Measurements from ENCODE around the gene CSTPP1. TPM values are rescaled to one million over a fixed set of nuclear protein-coding genes. Genes with fewer than 3 reads are reported as not detected.

Gene CSTPP1
- polyA plus RNA-seq, 1 donor from 2014 or later = 46.4 TPM

DNA sequence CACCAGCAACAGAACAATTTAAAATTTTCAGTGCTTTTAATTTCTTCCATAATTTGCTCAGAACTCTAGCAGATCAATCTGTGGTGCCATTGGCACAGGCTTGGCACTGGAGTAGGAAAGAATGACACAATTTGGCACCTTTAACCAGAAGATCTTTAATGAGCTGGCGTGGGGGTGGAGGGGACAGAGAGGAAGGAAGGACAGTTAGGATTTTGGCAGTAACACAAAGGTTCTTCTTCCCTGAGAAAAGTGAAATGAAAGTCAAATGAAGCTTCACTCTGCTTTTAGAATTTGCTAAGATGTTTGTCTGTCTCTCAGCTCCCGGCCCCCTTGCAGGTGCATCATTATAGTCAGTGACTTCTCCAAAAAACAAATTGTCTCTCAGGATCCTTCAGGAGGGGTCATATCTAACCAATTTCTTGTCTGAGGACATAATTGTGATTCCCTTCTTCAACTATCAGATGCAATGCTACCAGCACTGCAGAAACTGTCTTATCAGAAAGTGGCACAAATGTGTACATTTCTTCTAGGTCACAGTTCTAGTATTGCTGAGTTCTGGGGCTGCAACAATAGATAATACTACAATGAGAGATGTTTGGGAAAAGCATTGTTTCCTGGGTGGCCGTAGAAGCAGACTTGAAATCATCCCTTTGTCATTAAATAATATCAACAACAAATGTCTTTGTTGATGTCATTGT is 66.8 kb downstream of the CSTPP1 start:
- Histone ChIP-seq H3K4me3 (ENCODE audit: low read length) (no peak overlapping the region), H3F3A (ENCODE audit: insufficient read depth, low read length, poor library complexity, severe bottlenecking) (no peaks in the 10 kb centered on the region), H3K79me2 (replicated peaks; ENCODE audit: insufficient read depth, low read length) (no peaks in the 10 kb centered on the region), H3K4me2 (ENCODE audit: low read length) (no peak overlapping the region), H3K9ac (ENCODE audit: low read length) (no peak overlapping the region), H3K9me3 (ENCODE audit: low read length) (no peaks in the 10 kb centered on the region), H3K9me2 (ENCODE audit: insufficient read depth, low read length) (no peaks in the 10 kb centered on the region), H3K36me3 (ENCODE audit: insufficient read depth, low read length) (no peaks in the 10 kb centered on the region), H4K20me1 (ENCODE audit: insufficient read depth) (no peaks in the 10 kb centered on the region), H3K27ac (ENCODE audit: low read length) (no peak overlapping the region), H3K27me3 (ENCODE audit: insufficient read depth, low read depth, low read length) (no peaks in the 10 kb centered on the region), H2AFZ (ENCODE audit: low read depth, low read length) (no peak overlapping the region)
- TF ChIP-seq SMC3 (conservative IDR thresholded peaks at IDR 0.05; ENCODE audit: poor library complexity) (no peak), TAF1 (IDR thresholded peaks at IDR 0.05; ENCODE audit: low read depth) (no peak), CTCF (IDR thresholded peaks at IDR 0.05; ENCODE audit: poor library complexity, severe bottlenecking) (no peak)

GRCh38 chr11:47004595-47005033 is 68.1 kb downstream of the CSTPP1 start:
- Histone ChIP-seq H3K27me3 (ENCODE audit: insufficient read depth, low read depth, low read length) (no peaks in the 10 kb centered on the region), H3K4me2 (ENCODE audit: low read length) (no peak overlapping the region), H3K4me3 (ENCODE audit: low read length) (no peak overlapping the region), H3K36me3 (ENCODE audit: insufficient read depth, low read length) (no peaks in the 10 kb centered on the region), H3K9ac (ENCODE audit: low read length) (no peak overlapping the region), H3F3A (ENCODE audit: insufficient read depth, low read length, poor library complexity, severe bottlenecking) (no peaks in the 10 kb centered on the region), H4K20me1 (ENCODE audit: insufficient read depth) (no peaks in the 10 kb centered on the region), H3K9me3 (ENCODE audit: low read length) (no peaks in the 10 kb centered on the region), H2AFZ (ENCODE audit: low read depth, low read length) (no peak overlapping the region), H3K27ac (ENCODE audit: low read length) (no peak overlapping the region), H3K79me2 (replicated peaks; ENCODE audit: insufficient read depth, low read length) (no peaks in the 10 kb centered on the region), H3K9me2 (ENCODE audit: insufficient read depth, low read length) (no peaks in the 10 kb centered on the region)
- no peak for TF ChIP-seq EP300 (conservative IDR thresholded peaks at IDR 0.05; ENCODE audit: poor library complexity, severe bottlenecking)
- TF ChIP-seq EZH2 (IDR thresholded peaks at IDR 0.05; ENCODE audit: borderline replicate concordance, insufficient read depth, low read length, poor library complexity, severe bottlenecking) = no peak
- no peak for TF ChIP-seq RAD21 (conservative IDR thresholded peaks at IDR 0.05)
- TF ChIP-seq POLR2AphosphoS5 (IDR thresholded peaks at IDR 0.05) = no peak
- TF ChIP-seq TAF1 (IDR thresholded peaks at IDR 0.05; ENCODE audit: low read depth) = no peak
- TF ChIP-seq MXI1 (conservative IDR thresholded peaks at IDR 0.05; ENCODE audit: poor library complexity, severe bottlenecking) = no peak
- TF ChIP-seq, protein P1, sequence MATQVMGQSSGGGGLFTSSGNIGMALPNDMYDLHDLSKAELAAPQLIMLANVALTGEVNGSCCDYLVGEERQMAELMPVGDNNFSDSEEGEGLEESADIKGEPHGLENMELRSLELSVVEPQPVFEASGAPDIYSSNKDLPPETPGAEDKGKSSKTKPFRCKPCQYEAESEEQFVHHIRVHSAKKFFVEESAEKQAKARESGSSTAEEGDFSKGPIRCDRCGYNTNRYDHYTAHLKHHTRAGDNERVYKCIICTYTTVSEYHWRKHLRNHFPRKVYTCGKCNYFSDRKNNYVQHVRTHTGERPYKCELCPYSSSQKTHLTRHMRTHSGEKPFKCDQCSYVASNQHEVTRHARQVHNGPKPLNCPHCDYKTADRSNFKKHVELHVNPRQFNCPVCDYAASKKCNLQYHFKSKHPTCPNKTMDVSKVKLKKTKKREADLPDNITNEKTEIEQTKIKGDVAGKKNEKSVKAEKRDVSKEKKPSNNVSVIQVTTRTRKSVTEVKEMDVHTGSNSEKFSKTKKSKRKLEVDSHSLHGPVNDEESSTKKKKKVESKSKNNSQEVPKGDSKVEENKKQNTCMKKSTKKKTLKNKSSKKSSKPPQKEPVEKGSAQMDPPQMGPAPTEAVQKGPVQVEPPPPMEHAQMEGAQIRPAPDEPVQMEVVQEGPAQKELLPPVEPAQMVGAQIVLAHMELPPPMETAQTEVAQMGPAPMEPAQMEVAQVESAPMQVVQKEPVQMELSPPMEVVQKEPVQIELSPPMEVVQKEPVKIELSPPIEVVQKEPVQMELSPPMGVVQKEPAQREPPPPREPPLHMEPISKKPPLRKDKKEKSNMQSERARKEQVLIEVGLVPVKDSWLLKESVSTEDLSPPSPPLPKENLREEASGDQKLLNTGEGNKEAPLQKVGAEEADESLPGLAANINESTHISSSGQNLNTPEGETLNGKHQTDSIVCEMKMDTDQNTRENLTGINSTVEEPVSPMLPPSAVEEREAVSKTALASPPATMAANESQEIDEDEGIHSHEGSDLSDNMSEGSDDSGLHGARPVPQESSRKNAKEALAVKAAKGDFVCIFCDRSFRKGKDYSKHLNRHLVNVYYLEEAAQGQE (IDR thresholded peaks at IDR 0.05; ENCODE audit: borderline replicate concordance) = no peak
- no peak for TF ChIP-seq CTCF (IDR thresholded peaks at IDR 0.05; ENCODE audit: poor library complexity, severe bottlenecking)
- TF ChIP-seq SMC3 (conservative IDR thresholded peaks at IDR 0.05; ENCODE audit: poor library complexity) = no peak
